GM23338 (cell line): ENCODE data around the gene SNAP47.
"Not testable (repeated sequence)": the region's sequence is repeated elsewhere in the genome, so short reads cannot be mapped to it uniquely, and the experiment has no call there.

Experiments used
- EZH2 ChIP-seq: fragments of 200-600 bp; sonication (generic); IDR thresholded peaks from one replicate; pipeline ENCODE4 v1.8.0; 2017; ENCODE audit warnings: antibody characterized with exemption, mild to moderate bottlenecking, low read depth; ENCODE audit not compliant: unreplicated experiment
- EZH2phosphoT487 ChIP-seq: fragments of 200-600 bp; sonication (generic); IDR thresholded peaks from one replicate; pipeline ENCODE4 v1.8.1; 2018; ENCODE audit warnings: antibody characterized with exemption; ENCODE audit not compliant: unreplicated experiment
- POLR2AphosphoS5 ChIP-seq: IDR thresholded peaks from 2 replicates; pipeline ENCODE4 v1.6.1; 2016; ENCODE audit warnings: antibody characterized with exemption, low read depth
- ZNF331 ChIP-seq: fragments of 250-450 bp; sonication (Bioruptor Pico); IDR thresholded peaks from 2 replicates; pipeline ENCODE4 v1.5.0; 2020; ENCODE audit warnings: low read depth, mild to moderate bottlenecking, moderate library complexity
- TF ChIP-seq, protein P1 (sequence below), 2 experiments: fragments of 200-600 bp in 1 of 2; sonication (generic) in 1 of 2; conservative IDR thresholded peaks; 2 replicates each; pipeline versions ENCODE4 v1.5.1 to v1.6.1; 2016 to 2017; ENCODE audit warnings: antibody characterized with exemption in 2 of 2, low read depth in 2 of 2, mild to moderate bottlenecking in 2 of 2, moderate library complexity in 1 of 2

DNA sequence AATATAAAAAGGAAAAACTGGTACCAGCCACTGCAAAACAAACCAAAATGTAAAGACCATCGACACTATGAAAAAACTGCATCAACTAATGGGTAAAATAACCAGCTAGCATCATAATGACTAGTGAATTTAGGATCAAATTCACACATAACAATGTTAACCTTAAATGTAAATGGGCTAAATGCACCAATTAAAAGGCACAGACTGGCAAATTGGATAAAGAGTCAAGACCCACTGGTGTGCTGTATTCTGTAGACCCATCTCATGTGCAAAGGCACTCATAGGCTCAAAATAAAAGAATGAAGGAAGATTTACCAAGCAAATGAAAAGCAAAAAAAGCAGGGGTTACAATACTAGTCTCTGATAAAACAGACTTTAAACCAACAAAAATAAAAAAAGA lies 33.6 kb upstream of the SNAP47 start:
- TF ChIP-seq, protein P1, sequence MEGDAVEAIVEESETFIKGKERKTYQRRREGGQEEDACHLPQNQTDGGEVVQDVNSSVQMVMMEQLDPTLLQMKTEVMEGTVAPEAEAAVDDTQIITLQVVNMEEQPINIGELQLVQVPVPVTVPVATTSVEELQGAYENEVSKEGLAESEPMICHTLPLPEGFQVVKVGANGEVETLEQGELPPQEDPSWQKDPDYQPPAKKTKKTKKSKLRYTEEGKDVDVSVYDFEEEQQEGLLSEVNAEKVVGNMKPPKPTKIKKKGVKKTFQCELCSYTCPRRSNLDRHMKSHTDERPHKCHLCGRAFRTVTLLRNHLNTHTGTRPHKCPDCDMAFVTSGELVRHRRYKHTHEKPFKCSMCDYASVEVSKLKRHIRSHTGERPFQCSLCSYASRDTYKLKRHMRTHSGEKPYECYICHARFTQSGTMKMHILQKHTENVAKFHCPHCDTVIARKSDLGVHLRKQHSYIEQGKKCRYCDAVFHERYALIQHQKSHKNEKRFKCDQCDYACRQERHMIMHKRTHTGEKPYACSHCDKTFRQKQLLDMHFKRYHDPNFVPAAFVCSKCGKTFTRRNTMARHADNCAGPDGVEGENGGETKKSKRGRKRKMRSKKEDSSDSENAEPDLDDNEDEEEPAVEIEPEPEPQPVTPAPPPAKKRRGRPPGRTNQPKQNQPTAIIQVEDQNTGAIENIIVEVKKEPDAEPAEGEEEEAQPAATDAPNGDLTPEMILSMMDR (conservative IDR thresholded peaks at IDR 0.05; ENCODE audit: low read depth in 2 of 2): not testable (repeated sequence)
- not testable (repeated sequence) for TF ChIP-seq EZH2phosphoT487; ZNF331 (CRISPR knock-in tag); POLR2AphosphoS5; EZH2
